Neural progenitor cell (in vitro differentiated cells): ENCODE data around the gene INO80.

Experiments
- CTCF ChIP-seq: fragments of 200-600 bp; sonication (generic); IDR thresholded peaks from 2 replicates; pipeline ENCODE4 v1.5.1; 2017; ENCODE audit warnings: antibody characterized with exemption, mild to moderate bottlenecking
- EZH2phosphoT487 ChIP-seq: fragments of 200-600 bp; sonication (generic); IDR thresholded peaks from 2 replicates; pipeline ENCODE4 v1.6.1; 2017; ENCODE audit warnings: antibody characterized with exemption

- TF ChIP-seq CTCF (no peak), EZH2phosphoT487 (no peak)
These were observed 43.1 kb downstream of the INO80 start for GRCh38 chr15:41073028-41073427.
